GM21717 (cell line): ENCODE measurements around the gene DDX39B.
"Not testable (repeated sequence)": the region's sequence is repeated elsewhere in the genome, so short reads cannot be mapped to it uniquely, and the experiment has no call there.

Source experiments
- ATAC-seq: cut with Tn5 transposase; IDR thresholded peaks from one replicate; pipeline ENCODE4 v1.9.1; 2021; ENCODE audit warnings: mild to moderate bottlenecking, moderate library complexity; ENCODE audit not compliant: unreplicated experiment

The DDX39B gene

GRCh38 chr6:31575952-31576685 lies 34.3 kb upstream of the DDX39B start:
- no peak for ATAC-seq

DNA sequence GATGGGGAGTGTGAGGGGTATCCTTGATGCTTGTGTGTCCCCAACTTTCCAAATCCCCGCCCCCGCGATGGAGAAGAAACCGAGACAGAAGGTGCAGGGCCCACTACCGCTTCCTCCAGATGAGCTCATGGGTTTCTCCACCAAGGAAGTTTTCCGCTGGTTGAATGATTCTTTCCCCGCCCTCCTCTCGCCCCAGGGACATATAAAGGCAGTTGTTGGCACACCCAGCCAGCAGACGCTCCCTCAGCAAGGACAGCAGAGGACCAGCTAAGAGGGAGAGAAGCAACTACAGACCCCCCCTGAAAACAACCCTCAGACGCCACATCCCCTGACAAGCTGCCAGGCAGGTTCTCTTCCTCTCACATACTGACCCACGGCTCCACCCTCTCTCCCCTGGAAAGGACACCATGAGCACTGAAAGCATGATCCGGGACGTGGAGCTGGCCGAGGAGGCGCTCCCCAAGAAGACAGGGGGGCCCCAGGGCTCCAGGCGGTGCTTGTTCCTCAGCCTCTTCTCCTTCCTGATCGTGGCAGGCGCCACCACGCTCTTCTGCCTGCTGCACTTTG lies 33.6 kb upstream of the DDX39B start, which contains the start of gene TNF:
Gene TNF, plus strand, starts transcription at position 231 of the 567 bp plus-strand sequence. Its CDS starts 177 bp downstream, at position 408.
- ATAC-seq, result no peak

- ATAC-seq, result no peak
Measured at GRCh38 chr6:31574106-31575061, 32.6 kb upstream of the DDX39B start.

DNA sequence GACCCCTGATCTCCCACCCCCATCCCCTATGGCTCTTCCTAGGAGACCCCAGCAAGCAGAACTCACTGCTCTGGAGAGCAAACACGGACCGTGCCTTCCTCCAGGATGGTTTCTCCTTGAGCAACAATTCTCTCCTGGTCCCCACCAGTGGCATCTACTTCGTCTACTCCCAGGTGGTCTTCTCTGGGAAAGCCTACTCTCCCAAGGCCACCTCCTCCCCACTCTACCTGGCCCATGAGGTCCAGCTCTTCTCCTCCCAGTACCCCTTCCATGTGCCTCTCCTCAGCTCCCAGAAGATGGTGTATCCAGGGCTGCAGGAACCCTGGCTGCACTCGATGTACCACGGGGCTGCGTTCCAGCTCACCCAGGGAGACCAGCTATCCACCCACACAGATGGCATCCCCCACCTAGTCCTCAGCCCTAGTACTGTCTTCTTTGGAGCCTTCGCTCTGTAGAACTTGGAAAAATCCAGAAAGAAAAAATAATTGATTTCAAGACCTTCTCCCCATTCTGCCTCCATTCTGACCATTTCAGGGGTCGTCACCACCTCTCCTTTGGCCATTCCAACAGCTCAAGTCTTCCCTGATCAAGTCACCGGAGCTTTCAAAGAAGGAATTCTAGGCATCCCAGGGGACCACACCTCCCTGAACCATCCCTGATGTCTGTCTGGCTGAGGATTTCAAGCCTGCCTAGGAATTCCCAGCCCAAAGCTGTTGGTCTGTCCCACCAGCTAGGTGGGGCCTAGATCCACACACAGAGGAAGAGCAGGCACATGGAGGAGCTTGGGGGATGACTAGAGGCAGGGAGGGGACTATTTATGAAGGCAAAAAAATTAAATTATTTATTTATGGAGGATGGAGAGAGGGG lies 31.7 kb upstream of the DDX39B start:
- no peak for ATAC-seq

GRCh38 chr6:31572041-31572911 lies 30.5 kb upstream of the DDX39B start, which contains the start of gene LTA:
Gene LTA, plus strand, starts transcription at chr6:31572289. Its CDS starts 454 bp downstream, at chr6:31572743.
- peak; percentile 25 for ATAC-seq

GRCh38 chr6:31569861-31570536 lies 28.2 kb upstream of the DDX39B start:
- ATAC-seq, result no peak

- peak; percentile 53 for ATAC-seq
Measured at GRCh38 chr6:31568537-31568961, 26.7 kb upstream of the DDX39B start.

DNA sequence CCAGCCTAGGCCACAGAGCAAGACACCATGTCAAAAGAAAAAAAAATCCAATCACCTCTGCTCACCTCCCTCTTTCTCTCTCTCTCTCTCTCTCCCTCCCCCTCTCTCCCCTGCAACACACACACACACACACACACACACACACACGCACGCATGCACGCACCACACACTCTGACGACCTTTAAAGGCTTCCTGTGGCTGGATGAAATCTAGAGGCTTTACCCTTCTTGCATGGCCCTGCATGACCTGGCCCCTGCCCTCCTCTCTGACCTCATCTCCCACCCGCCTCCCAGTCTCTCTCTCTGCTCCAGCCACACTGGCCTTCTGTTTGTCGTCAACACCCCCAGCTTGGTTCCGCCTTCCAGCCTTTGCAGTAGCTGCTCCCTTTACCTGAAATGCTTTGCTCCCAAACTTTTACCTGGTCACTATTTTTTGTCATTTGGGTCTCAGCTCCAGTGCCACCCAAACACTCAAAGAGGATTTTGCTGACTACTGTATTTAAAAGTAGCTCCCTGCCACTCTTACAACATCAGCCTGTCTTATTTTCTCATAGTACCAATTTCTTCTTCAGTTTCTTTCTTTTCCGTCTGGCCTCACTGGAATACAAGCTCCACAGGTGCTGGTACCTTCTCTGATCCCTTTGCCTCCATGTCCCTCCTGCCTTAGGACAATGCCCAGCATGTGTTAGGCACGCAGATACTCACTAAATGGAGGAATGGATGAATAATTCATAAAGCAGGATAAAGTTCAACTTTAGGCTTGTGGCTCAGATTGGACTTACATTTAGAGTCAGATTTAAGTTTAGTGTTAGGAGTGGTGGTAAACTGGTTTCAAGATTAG lies 25.9 kb upstream of the DDX39B start:
- ATAC-seq, result no peak

GRCh38 chr6:31560697-31561058 lies 18.9 kb upstream of the DDX39B start:
- no peak for ATAC-seq

DNA sequence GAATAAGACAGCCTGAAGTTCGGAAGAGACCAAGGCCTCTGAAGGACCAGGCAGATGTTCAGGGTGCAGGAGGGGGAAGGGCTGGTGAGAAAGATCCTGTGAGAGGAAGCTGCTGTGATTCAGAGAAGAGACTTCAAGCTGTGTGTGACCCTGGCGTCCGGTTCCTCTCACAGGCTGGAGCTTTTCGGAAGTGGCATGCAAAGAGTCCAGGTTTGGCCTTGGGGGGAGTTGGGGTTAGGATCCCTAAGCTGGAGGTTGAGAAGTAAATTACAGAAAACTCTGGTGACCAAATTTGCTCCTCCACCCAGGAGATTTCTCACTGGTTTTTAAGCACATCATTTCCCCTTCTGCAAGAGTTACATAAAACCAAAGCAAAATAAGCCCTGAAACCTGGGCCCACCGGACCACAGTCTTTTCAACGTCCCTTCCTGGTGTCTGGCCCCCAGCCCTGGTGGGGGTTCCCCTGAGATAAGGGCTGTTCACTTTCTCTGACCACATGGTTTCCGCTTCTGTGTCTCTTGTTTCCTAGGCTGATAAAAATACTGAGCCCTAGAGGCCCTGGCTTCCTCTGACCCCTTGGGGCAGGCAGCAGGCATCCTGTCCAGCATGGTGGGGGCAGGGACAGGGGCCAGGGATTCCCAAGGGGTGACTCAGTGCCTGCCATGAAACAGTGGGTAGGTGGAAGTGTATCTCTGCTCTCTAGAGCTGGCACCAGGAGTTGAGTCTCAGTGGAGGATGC lies 18.3 kb upstream of the DDX39B start:
- ATAC-seq, result peak; percentile 34

- peak; percentile 4 for ATAC-seq
Measured at GRCh38 chr6:31559606-31559957, 17.8 kb upstream of the DDX39B start.

- ATAC-seq, result peak; percentile 26
Measured at GRCh38 chr6:31558631-31559500, 17.1 kb upstream of the DDX39B start.

DNA sequence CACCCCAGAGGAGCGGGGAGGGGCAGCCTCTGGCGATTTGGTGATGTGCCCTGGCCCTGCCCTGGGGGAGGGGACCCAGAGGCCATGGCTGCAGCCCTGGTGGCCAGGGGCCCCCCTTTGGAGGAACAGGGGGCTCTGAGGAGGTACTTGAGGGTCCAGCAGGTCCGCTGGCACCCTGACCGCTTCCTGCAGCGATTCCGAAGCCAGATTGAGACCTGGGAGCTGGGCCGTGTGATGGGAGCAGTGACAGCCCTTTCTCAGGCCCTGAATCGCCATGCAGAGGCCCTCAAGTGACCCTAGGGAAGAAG lies 16.5 kb upstream of the DDX39B start:
- no peak for ATAC-seq

- ATAC-seq, result no peak
Measured at GRCh38 chr6:31557443-31558317, 15.9 kb upstream of the DDX39B start.

- no peak for ATAC-seq
Measured at GRCh38 chr6:31556307-31556706, 14.5 kb upstream of the DDX39B start.

- not testable (repeated sequence) for ATAC-seq
Measured at GRCh38 chr6:31551371-31551770, 9.6 kb upstream of the DDX39B start.
